Stomach (tissue), 9 donors: ENCODE data around the gene TEX48. TPM values are rescaled to one million over a fixed set of nuclear protein-coding genes. Genes with fewer than 3 reads are reported as not detected.

Experiments used
- DNase-seq, 2 donors: peaks; one replicate each; pipeline versions ENCODE4 v3.0.0 to v3.0.0-alpha.2; 2013 to 2019
- H3K27ac ChIP-seq, 5 donors: fragments of 200-600 bp in 4 of 5; sonication (generic) in 4 of 5; one replicate each; pipeline ENCODE4 v1.5.1; 2013 to 2019; ENCODE audit warnings: mild to moderate bottlenecking in 1 of 5, moderate library complexity in 1 of 5
- H3K27me3 ChIP-seq, 3 donors: fragments of 200-600 bp; sonication (generic); one replicate each; pipeline ENCODE4 v1.5.1; 2017 to 2019; ENCODE audit warnings: mixed run types in 1 of 3
- H3K36me3 ChIP-seq, 4 donors: fragments of 200-600 bp; sonication (generic); 1 replicate in 3 of 4; 2 replicates in 1 of 4; pipeline ENCODE4 v1.5.1; 2016 to 2019
- H3K4me1 ChIP-seq, 4 donors: fragments of 200-600 bp; sonication (generic); one replicate each; pipeline ENCODE4 v1.5.1; 2016 to 2019
- H3K4me3 ChIP-seq, 4 donors: fragments of 200-600 bp; sonication (generic) in 3 of 4; one replicate each; pipeline ENCODE4 v1.5.1; 2016 to 2019; ENCODE audit warnings: mild to moderate bottlenecking in 1 of 4
- H3K9me3 ChIP-seq, 4 donors: fragments of 200-600 bp; sonication (generic); one replicate each; pipeline ENCODE4 v1.5.1; 2016 to 2019
- CTCF ChIP-seq, 7 experiments: fragments of 450-650 bp in 4 of 7; fragments of 200-600 bp in 3 of 7; sonication (generic) in 3 of 7; IDR thresholded peaks; one replicate each; pipeline ENCODE4 v1.5.1; 2016 to 2019; ENCODE audit warnings: antibody characterized with exemption in 7 of 7, control low read depth in 2 of 7, mild to moderate bottlenecking in 1 of 7
- EP300 ChIP-seq: sonication (generic); formaldehyde crosslinking; IDR thresholded peaks from one replicate; pipeline ENCODE4 v1.6.1; 2017; ENCODE audit warnings: antibody characterized with exemption
- POLR2A ChIP-seq, 4 donors: fragments of 450-650 bp; IDR thresholded peaks; one replicate each; pipeline ENCODE4 v1.6.1; 2016; ENCODE audit warnings: antibody characterized with exemption in 4 of 4, control low read depth in 2 of 4, mild to moderate bottlenecking in 1 of 4, moderate library complexity in 1 of 4
- POLR2AphosphoS5 ChIP-seq, 3 donors: sonication (generic); formaldehyde crosslinking; IDR thresholded peaks; one replicate each; pipeline ENCODE4 v1.6.1; 2016; ENCODE audit warnings: antibody characterized with exemption in 3 of 3
- WGBS, 5 donors: extraction: QIAGEN DNeasy Blood & Tissue Kit in 3 of 5; methylation state at CpG; one replicate each; pipeline versions ENCODE4 v1.1.5 to v1.1.7; 2013 to 2018; 5-methylcytosine and 5-hydroxymethylcytosine counted together
- intact Hi-C: fragments of 100-400 bp; cut with DNase I; formaldehyde crosslinking; loops from one replicate; pipeline ENCODE4 v1.15.1; 2023; ENCODE audit warnings: low total_unique reads
- polyA plus RNA-seq, 3 donors: library from polyadenylated mRNA; stranded (reverse); fragments of 200-250 nt; gene quantifications; one replicate each; pipeline ENCODE4 v1.2.3, GENCODE V29; 2013
- total RNA-seq, 5 donors: library from RNA; depleted of rRNA; stranded (reverse); fragments of >200 nt; gene quantifications; one replicate each; pipeline versions ENCODE4 v1.1.0 to v1.2.3, GENCODE V29; 2014 to 2016
- donor health status: healthy with polysubstance abuse.
- donor health status: Bipolar disorder and iron deficiency.
- donor health status: healthy.

Gene TEX48
- total and polyA plus RNA-seq, 8 donors = not detected

GRCh38 chr9:114619191-114619761 is 62.7 kb downstream of the TEX48 start:
- peak overlapping the region in 3 of 4 donors; percentile 12 to 25 (median 20) for H3K4me3 ChIP-seq
- no peak for TF ChIP-seq POLR2A (IDR thresholded peaks at IDR 0.05)
- peak in 2 of 3 donors; percentile 20 to 28 for TF ChIP-seq POLR2AphosphoS5 (IDR thresholded peaks at IDR 0.05)
- intact Hi-C loops = no loop called here
- DNase-seq = peak; percentile 58 to 66
- peaks cover 15 to 47% (median 30%) of the 10 kb centered on the region in 4 donors for H3K4me1 ChIP-seq
- H3K27me3 ChIP-seq = no peaks in the 10 kb centered on the region
- H3K9me3 ChIP-seq = no peaks in the 10 kb centered on the region
- peak overlapping the region; percentile 65 to 88 (median 71) for H3K27ac ChIP-seq
- 25 to 62% (median 41%) methylated on average over 13 of the region's 13 CpGs for WGBS, 5 donors
- H3K36me3 ChIP-seq = peaks cover 0 to 31% (median 8%) of the 10 kb centered on the region in 4 donors

- no peaks in the 10 kb centered on the region for H3K27me3 ChIP-seq
- H3K27ac ChIP-seq = peak overlapping the region; percentile 46 to 88 (median 70)
- intact Hi-C loops = no loop called here
- no peaks in the 10 kb centered on the region for H3K9me3 ChIP-seq
- no peak overlapping the region for H3K4me3 ChIP-seq
- H3K36me3 ChIP-seq = peaks cover 0 to 14% (median 4%) of the 10 kb centered on the region in 4 donors
- TF ChIP-seq EP300 (no peak), POLR2A (IDR thresholded peaks at IDR 0.05) (no peak), POLR2AphosphoS5 (IDR thresholded peaks at IDR 0.05) (no peak), CTCF (IDR thresholded peaks at IDR 0.05) (no peak)
- WGBS, 5 donors = 30 to 46% (median 35%) methylated on average over 3 to 4 of the region's 4 CpGs
- DNase-seq = peak; percentile 47 to 72
- H3K4me1 ChIP-seq = peaks cover 24 to 61% (median 45%) of the 10 kb centered on the region in 4 donors
Observed at GRCh38 chr9:114616684-114617520, 65.1 kb downstream of the TEX48 start.

Other genes with a start within 250 kb of the TEX48 start
- 10 to 100 TPM in 2 of 5 donors, 1 to 10 TPM in 3; 2.3 to 70.1 (median 4.1) TPM for gene WHRN, start 176.7 kb downstream of the TEX48 start, total RNA-seq
- 1 to 10 TPM; 2.4 to 8.5 (median 5.5) TPM for gene WHRN, start 176.7 kb downstream of the TEX48 start, polyA plus RNA-seq
- gene ATP6V1G1, start 94.4 kb downstream of the TEX48 start, total RNA-seq = 100 to 1,000 TPM in 3 of 5 donors, 10 to 100 TPM in 2; 27.5 to 259 (median 159) TPM
- 100 to 1,000 TPM; 137 to 302 (median 263) TPM for gene ATP6V1G1, start 94.4 kb downstream of the TEX48 start, polyA plus RNA-seq
- 10 to 100 TPM in 2 of 5 donors, 1 to 10 TPM in 3; 4.1 to 33.3 (median 6.2) TPM for gene TMEM268, start 70.9 kb downstream of the TEX48 start, total RNA-seq
- 1 to 10 TPM; 3.6 to 4.6 (median 4.1) TPM for gene TMEM268, start 70.9 kb downstream of the TEX48 start, polyA plus RNA-seq
- not detected for gene TEX53, start 24.4 kb downstream of the TEX48 start, total RNA-seq
- not detected for gene TEX53, start 24.4 kb downstream of the TEX48 start, polyA plus RNA-seq
- 10 to 100 TPM in 1 of 5 donors, 1 to 10 TPM in 4; 1.4 to 12.3 (median 5.9) TPM for gene TNFSF15, start 123.8 kb upstream of the TEX48 start, total RNA-seq
- 1 to 10 TPM in 2 of 3 donors, under 1 TPM in 1; 0.31 to 1.1 (median 1.1) TPM for gene TNFSF15, start 123.8 kb upstream of the TEX48 start, polyA plus RNA-seq
- gene TNFSF8, start 248.4 kb upstream of the TEX48 start, total RNA-seq = 10 to 100 TPM in 1 of 5 donors, 1 to 10 TPM in 2, not detected in 2; 5.3 to 14.0 (median 5.8) TPM
- gene TNFSF8, start 248.4 kb upstream of the TEX48 start, polyA plus RNA-seq = 1 to 10 TPM in 1 of 3 donors, under 1 TPM in 2; 0.40 to 1.1 (median 0.81) TPM